ENCODE results near the gene TEX261.

GRCh38 chr2:70982971-70983370 is 11.7 kb downstream of the TEX261 start:
- TF ChIP-seq, protein P1, sequence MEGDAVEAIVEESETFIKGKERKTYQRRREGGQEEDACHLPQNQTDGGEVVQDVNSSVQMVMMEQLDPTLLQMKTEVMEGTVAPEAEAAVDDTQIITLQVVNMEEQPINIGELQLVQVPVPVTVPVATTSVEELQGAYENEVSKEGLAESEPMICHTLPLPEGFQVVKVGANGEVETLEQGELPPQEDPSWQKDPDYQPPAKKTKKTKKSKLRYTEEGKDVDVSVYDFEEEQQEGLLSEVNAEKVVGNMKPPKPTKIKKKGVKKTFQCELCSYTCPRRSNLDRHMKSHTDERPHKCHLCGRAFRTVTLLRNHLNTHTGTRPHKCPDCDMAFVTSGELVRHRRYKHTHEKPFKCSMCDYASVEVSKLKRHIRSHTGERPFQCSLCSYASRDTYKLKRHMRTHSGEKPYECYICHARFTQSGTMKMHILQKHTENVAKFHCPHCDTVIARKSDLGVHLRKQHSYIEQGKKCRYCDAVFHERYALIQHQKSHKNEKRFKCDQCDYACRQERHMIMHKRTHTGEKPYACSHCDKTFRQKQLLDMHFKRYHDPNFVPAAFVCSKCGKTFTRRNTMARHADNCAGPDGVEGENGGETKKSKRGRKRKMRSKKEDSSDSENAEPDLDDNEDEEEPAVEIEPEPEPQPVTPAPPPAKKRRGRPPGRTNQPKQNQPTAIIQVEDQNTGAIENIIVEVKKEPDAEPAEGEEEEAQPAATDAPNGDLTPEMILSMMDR (IDR thresholded peaks at IDR 0.05; ENCODE audit: insufficient read depth, low read length, poor library complexity, severe bottlenecking), result no peak
- TF ChIP-seq EZH2phosphoT487 (conservative IDR thresholded peaks at IDR 0.05; ENCODE audit: low read length), result no peak
